GM10248 (cell line): ENCODE measurements around the gene COL8A2.
A peak's percentile ranks its signal among the peaks of the same experiment; 100 is the strongest.

Source experiments
- CTCF ChIA-PET: fragments of 300-600 bp; sonication (Branson Sonifier 250); formaldehyde crosslinking; extraction: SDS; loops from one replicate; lab custom pipeline; 2021; ENCODE audit warnings: antibody characterized with exemption; lab: Yijun Ruan, JAX
- POLR2A ChIA-PET: fragments of 350-650 bp; sonication (Branson Sonifier 250); formaldehyde crosslinking; extraction: SDS; loops from one replicate; lab custom pipeline; 2020; ENCODE audit warnings: antibody characterized with exemption; lab: Yijun Ruan, JAX
- DNase-seq: peaks from one replicate; pipeline ENCODE4 v3.0.0; 2012; ENCODE audit errors: extremely low spot score
- TF ChIP-seq, protein P1 (sequence below): IDR thresholded peaks from 2 replicates; pipeline ENCODE4 v1.5.1; 2012; ENCODE audit warnings: mild to moderate bottlenecking, low read depth; ENCODE audit errors: extremely low read depth, missing control alignments, control extremely low read depth

Gene COL8A2

DNA sequence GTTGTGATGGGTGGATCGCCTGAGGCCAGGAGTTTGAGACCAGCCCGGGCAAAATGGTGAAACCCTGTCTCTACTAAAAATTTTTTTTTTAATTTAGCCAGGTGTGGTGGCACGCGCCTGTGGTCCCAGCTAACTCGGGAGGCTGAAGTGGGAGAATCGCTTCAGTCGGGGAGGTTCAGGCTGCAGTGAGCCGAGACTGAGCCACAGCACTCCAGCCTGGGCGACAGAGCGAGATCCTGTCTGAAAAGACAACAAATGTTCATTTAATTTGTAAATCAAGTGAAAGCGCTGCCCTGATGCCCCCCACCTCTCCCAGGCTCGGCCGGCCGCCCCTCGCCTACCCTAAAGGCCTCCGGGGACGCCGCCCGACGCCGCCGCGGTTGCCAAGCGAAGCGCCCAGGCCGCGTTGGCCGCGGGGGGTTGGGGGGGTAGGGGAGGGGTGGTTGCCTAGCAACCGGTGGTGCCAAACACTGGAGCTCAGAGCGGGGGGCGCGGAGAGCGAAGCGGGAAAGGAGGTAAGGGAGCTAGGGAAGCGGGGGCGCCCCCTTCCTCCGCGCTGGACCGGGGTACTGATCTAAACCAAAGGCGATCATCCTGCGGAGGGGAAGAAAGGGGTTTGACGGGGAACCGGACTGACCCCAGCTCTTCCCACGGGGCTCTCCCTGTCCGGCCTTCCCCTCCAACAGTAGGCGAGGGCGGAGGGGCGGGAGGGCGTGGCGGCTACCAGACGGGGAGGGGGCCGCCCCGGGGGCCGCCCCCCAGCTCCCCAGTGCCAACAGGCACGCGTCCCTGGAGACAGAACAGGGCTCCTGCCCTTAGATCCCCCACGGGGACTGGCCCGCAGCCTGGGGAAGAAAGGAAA is 41.2 kb downstream of the COL8A2 start, which contains the start of gene TEKT2:
TEKT2 (plus strand) TSS at position 460 of the 862 bp plus-strand sequence. CDS start 828 bp downstream, outside the sequence.
- DNase-seq: peak; percentile 60
- TF ChIP-seq, protein P1, sequence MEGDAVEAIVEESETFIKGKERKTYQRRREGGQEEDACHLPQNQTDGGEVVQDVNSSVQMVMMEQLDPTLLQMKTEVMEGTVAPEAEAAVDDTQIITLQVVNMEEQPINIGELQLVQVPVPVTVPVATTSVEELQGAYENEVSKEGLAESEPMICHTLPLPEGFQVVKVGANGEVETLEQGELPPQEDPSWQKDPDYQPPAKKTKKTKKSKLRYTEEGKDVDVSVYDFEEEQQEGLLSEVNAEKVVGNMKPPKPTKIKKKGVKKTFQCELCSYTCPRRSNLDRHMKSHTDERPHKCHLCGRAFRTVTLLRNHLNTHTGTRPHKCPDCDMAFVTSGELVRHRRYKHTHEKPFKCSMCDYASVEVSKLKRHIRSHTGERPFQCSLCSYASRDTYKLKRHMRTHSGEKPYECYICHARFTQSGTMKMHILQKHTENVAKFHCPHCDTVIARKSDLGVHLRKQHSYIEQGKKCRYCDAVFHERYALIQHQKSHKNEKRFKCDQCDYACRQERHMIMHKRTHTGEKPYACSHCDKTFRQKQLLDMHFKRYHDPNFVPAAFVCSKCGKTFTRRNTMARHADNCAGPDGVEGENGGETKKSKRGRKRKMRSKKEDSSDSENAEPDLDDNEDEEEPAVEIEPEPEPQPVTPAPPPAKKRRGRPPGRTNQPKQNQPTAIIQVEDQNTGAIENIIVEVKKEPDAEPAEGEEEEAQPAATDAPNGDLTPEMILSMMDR: no peak
- ChIA-PET CTCF (interaction anchor here (0.7 kb wide), 1 partner anchor 104 kb away, joined by 4 read pairs; no protein-coding TSS in a partner anchor), POLR2A (no interaction called here)

DNA sequence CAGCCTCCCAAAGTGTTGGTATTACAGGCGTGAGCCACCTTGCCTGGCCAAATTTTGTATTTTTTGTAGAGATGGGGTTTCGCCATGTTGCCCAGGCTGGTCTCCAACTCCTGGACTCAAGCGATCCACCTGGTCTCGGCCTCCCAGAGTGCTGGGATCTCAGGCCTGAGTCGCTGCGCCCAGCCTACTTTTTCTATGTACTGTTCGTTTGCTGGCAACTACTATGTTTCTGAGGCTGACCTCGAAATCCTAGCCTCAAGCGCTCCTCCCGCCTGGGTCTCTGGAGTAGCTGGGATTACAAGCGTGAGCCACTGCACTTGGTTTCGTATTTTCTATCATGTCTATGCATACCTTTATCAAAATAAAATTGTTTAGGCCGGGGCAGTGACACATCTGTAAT is 41.8 kb downstream of the COL8A2 start:
- POLR2A ChIA-PET: no interaction called here
- CTCF ChIA-PET: no interaction called here
- DNase-seq: no peak
- TF ChIP-seq, protein P1: no peak

DNA sequence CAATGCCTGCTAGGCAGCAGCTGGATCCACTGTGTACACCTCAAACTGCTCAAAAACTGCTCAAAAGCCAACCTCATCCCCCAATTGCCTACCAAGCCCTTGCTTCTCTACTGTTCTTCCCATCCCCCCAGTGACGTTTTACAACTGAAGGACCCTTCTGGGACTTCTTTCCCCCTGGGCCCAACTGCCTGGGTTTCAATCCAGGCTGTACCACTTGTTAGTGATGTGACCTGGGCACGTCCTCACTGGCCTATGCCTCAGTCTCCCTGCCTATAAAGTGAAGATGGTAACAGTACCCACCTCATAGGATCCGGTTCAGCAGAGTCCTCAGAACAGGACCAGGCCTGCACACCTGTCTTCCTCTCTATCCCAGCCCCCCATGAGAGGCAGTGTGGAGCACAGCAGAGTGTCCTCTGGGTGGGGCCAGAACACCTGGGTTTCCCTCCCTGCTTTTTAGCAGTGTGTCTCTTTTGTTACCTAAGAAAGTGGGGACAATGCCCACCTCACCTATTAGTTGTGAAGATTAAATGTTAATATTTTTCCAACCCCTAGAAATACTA is 43.0 kb downstream of the COL8A2 start:
- DNase-seq: no peak
- TF ChIP-seq, protein P1: no peak
- CTCF ChIA-PET: no interaction called here
- POLR2A ChIA-PET: no interaction called here

DNA sequence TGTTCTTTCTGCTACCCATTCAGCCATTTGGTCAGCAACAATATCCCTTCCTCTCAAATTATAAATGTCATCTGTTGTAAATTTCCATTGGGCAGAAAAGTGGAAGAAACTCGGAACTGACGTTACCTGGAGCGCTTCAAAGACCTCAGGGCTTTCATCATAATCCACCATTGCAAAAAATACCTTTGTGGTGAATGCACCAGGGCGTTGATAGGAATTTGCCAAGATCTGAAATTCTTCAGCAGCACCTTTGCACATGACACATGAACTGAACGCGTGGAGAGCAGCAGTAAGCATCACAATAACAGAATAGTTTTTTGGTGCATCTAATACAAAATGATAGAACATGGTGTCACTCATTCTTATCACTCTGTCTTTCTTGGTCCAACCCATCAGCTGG is 44.2 kb downstream of the COL8A2 start:
- ChIA-PET POLR2A (no interaction called here), CTCF (no interaction called here)
- no peak for DNase-seq
- TF ChIP-seq, protein P1: no peak

DNA sequence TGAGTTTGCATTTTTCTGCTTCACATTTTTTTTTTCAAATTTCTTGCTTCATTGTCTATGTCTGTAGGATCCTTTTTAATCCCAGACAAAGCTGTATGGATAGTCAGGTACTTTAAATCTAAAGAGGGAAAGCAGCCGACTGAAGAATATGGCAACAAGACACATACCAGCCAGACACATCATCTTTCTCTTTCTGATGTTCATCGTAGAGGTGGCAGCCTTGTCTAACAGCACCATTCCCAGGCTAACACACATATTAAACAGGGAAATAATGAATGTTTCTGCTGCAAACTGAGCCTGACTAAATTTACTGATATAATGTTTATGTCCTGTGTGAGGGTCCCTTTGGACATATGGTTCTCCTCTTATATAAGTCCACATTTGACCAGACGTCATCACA is 44.8 kb downstream of the COL8A2 start:
- ChIA-PET CTCF (no interaction called here), POLR2A (no interaction called here)
- no peak for DNase-seq
- TF ChIP-seq, protein P1: no peak

DNA sequence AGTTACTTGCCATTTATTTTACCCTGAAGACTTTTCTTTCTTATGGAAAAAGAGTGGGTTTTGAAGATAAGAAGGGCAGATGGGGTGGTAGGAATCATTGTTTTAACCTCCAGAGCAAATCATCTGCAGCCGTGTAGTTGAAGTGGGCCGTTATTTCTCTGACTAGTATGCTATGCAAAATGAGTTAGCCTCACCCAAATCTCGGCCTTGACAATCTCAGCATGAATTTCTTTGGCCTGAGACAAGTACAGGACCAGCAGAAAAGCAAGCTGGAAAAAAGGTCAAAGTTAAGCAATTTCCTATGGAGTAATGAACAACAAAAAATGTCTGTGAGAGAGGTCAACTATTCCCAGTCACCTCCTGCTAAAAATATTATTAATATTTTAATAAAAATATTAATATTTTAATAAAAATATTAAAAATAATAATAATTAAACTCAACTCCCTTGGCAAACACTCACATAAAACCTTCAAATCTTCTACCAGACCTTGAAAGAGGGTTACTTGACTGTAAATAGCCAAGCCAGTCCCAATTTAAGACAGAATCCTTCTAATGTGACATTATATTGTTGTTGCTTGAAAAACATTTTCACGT is 47.9 kb downstream of the COL8A2 start:
- POLR2A ChIA-PET: no interaction called here
- CTCF ChIA-PET: no interaction called here
- no peak for DNase-seq
- TF ChIP-seq, protein P1: no peak
